ENCODE measurements around the gene IARS1.

Gene IARS1

GRCh38 chr9:92324431-92324830 lies 30.9 kb upstream of the IARS1 start:
- TF ChIP-seq MYC (IDR thresholded peaks at IDR 0.05; ENCODE audit: low read depth, low read length) (no peak), CTCF (IDR thresholded peaks at IDR 0.05; ENCODE audit: low read depth, low read length) (no peak), POLR2A (IDR thresholded peaks at IDR 0.05; ENCODE audit: extremely low read depth, insufficient read length) (no peak)
- TF ChIP-seq, protein P1, sequence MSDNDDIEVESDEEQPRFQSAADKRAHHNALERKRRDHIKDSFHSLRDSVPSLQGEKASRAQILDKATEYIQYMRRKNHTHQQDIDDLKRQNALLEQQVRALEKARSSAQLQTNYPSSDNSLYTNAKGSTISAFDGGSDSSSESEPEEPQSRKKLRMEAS (IDR thresholded peaks at IDR 0.05; ENCODE audit: low read depth, low read length), result no peak
- H3K4me3 ChIP-seq (ENCODE audit: low read depth, low read length), result peak overlapping the region; percentile 90
- DNase-seq (ENCODE audit: low read depth), result peak; percentile 42

- DNase-seq (ENCODE audit: low read depth), result no peak
- no peak overlapping the region for H3K4me3 ChIP-seq (ENCODE audit: low read depth, low read length)
- TF ChIP-seq POLR2A (IDR thresholded peaks at IDR 0.05; ENCODE audit: extremely low read depth, insufficient read length), result no peak
- TF ChIP-seq MYC (IDR thresholded peaks at IDR 0.05; ENCODE audit: low read depth, low read length), result no peak
- TF ChIP-seq, protein P1 (IDR thresholded peaks at IDR 0.05; ENCODE audit: low read depth, low read length), result no peak
- TF ChIP-seq CTCF (IDR thresholded peaks at IDR 0.05; ENCODE audit: low read depth, low read length), result no peak
Observed at GRCh38 chr9:92315456-92315855, 22.0 kb upstream of the IARS1 start.

DNA sequence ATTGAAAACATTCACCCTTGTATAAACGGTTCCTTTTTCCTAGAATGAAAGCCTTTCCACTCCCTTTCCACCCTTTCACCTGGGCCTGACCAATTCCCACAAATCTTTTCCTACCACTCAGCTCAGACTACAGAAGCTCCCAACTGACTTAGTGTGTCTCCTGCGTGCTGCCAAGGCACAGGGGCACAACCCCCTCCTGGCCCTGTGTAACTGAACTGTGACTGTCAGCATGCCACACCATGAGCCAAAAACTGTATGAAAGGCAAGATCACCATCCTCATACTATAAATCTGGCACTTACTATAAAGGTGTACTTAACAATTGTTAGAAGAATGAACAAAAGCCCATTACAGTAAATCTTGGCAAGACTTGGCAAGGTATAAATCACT lies 20.1 kb upstream of the IARS1 start:
- no peak for TF ChIP-seq POLR2A (IDR thresholded peaks at IDR 0.05; ENCODE audit: extremely low read depth, insufficient read length)
- TF ChIP-seq, protein P1 (IDR thresholded peaks at IDR 0.05; ENCODE audit: low read depth, low read length), result no peak
- TF ChIP-seq MYC (IDR thresholded peaks at IDR 0.05; ENCODE audit: low read depth, low read length), result no peak
- TF ChIP-seq CTCF (IDR thresholded peaks at IDR 0.05; ENCODE audit: low read depth, low read length), result no peak
- H3K4me3 ChIP-seq (ENCODE audit: low read depth, low read length), result no peak overlapping the region
- DNase-seq (ENCODE audit: low read depth), result no peak

DNA sequence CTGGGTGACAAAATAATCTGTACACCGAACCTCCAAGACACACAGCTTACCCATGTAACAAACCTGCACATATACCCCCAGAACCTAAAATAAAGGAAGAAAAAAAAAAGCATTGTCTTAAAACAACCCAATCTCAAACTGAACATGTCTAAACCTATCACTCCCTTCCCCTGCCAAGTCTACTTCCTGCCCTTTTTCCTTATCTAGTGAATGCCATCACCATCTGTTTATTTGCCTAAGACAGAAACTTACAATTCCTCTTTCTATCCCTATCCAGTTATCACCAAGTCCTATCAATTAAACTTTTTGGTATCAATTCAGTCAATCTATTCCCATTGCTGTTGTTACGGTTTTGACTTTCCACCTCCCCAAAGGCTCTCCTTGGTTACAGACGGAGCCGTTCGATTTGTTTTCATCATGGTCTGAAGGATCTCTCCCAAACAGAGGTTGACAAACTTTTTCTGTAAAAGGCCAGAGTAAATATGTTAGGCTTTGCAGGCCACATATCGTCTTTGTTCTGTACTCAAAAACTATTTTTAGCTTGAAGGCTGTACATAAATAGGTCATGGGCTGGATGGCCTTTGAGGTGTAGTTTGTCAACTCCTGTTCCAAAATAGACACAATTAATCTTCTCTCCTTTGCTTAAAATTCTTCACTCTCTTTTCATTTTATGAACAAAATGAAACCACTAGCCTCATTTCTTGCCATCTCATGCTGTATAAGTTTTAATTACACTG lies 19.6 kb upstream of the IARS1 start:
- H3K4me3 ChIP-seq (ENCODE audit: low read depth, low read length), result no peak overlapping the region
- DNase-seq (ENCODE audit: low read depth), result no peak
- no peak for TF ChIP-seq POLR2A (IDR thresholded peaks at IDR 0.05; ENCODE audit: extremely low read depth, insufficient read length)
- TF ChIP-seq MYC (IDR thresholded peaks at IDR 0.05; ENCODE audit: low read depth, low read length), result no peak
- TF ChIP-seq, protein P1 (IDR thresholded peaks at IDR 0.05; ENCODE audit: low read depth, low read length), result no peak
- no peak for TF ChIP-seq CTCF (IDR thresholded peaks at IDR 0.05; ENCODE audit: low read depth, low read length)

DNA sequence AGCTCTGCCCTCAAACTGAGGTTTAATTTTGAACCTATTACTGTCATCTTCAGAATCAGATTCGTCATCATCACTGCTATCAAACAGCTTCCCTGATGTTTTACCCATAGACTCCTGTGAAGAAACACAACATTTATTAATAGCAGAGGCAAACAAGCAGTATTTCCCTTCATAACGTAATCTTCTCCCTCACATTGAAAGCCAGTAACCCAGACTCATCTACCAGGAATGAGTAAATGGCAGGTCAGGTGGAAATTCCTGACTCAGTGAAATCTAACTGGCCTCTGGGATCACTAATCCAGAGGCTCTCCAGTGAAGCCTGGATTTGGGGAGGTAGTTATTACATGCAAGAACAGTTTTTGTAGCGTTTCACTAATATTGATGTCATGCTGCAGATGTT lies 17.1 kb upstream of the IARS1 start:
- TF ChIP-seq CTCF (IDR thresholded peaks at IDR 0.05; ENCODE audit: low read depth, low read length) (no peak), MYC (IDR thresholded peaks at IDR 0.05; ENCODE audit: low read depth, low read length) (no peak), POLR2A (IDR thresholded peaks at IDR 0.05; ENCODE audit: extremely low read depth, insufficient read length) (no peak)
- TF ChIP-seq, protein P1 (IDR thresholded peaks at IDR 0.05; ENCODE audit: low read depth, low read length), result no peak
- no peak overlapping the region for H3K4me3 ChIP-seq (ENCODE audit: low read depth, low read length)
- DNase-seq (ENCODE audit: low read depth), result no peak
